Activated CD4-positive, alpha-beta T cell treated with anti-CD3 and anti-CD28 coated beads, Interleukin-2, amount 50 U/mL, for 24 hours (primary cell): ENCODE data around the gene GZMM.

Source experiments
- DNase-seq, 2 donors: peaks; one replicate each; pipeline ENCODE4 v3.0.0-alpha.2; 2020; ENCODE audit warnings: low read depth in 1 of 2, low spot score in 1 of 2

GZMM gene

GRCh38 chr19:543910-544608 lies at the start of gene GZMM:
TSS of gene GZMM (plus strand) at chr19:544053. CDS start at chr19:544072, 19 bp downstream.
- DNase-seq, result peak; percentile 33 to 55

GRCh38 chr19:494171-495080 lies 49.4 kb upstream of the GZMM start:
- DNase-seq, result no peak

- DNase-seq, result no peak
Measured at GRCh38 chr19:495081-495401, 48.8 kb upstream of the GZMM start.

GRCh38 chr19:495402-496111 lies 48.3 kb upstream of the GZMM start:
- DNase-seq, result no peak

GRCh38 chr19:496112-496665 lies 47.7 kb upstream of the GZMM start, which contains the start of gene MADCAM1:
TSS of gene MADCAM1 (plus strand) at chr19:496486. CDS start at chr19:496500, 14 bp downstream.
- no peak for DNase-seq

- DNase-seq, result no peak
Measured at GRCh38 chr19:496986-497385, 46.9 kb upstream of the GZMM start.

GRCh38 chr19:497491-497868 lies 46.4 kb upstream of the GZMM start:
- no peak for DNase-seq

GRCh38 chr19:497869-498510 lies 45.9 kb upstream of the GZMM start:
- DNase-seq, result no peak

GRCh38 chr19:498511-498891 lies 45.4 kb upstream of the GZMM start:
- no peak for DNase-seq

GRCh38 chr19:498977-499623 lies 44.8 kb upstream of the GZMM start:
- no peak for DNase-seq

GRCh38 chr19:501646-502045 lies 42.2 kb upstream of the GZMM start:
- no peak for DNase-seq

- no peak for DNase-seq
Measured at GRCh38 chr19:504616-505015, 39.2 kb upstream of the GZMM start.

- peak; percentile 87 to 95 for DNase-seq
Measured at GRCh38 chr19:506404-507285, 37.2 kb upstream of the GZMM start.

GRCh38 chr19:507286-508203 lies 36.3 kb upstream of the GZMM start, which contains the start of gene TPGS1:
TSS of gene TPGS1 (plus strand) at chr19:507497. CDS start at chr19:507507, 10 bp downstream.
- peak; percentile 60 to 66 for DNase-seq

GRCh38 chr19:508204-509150 lies 35.4 kb upstream of the GZMM start:
- no peak for DNase-seq

- peak; percentile 91 to 92 for DNase-seq
Measured at GRCh38 chr19:510606-511100, 33.2 kb upstream of the GZMM start.
